ENCODE results near the gene OR2V1.
A peak's percentile ranks its signal among the peaks of the same experiment; 100 is the strongest.
"Not testable (repeated sequence)": the region's sequence is repeated elsewhere in the genome, so short reads cannot be mapped to it uniquely, and the experiment has no call there.

The OR2V1 gene

DNA sequence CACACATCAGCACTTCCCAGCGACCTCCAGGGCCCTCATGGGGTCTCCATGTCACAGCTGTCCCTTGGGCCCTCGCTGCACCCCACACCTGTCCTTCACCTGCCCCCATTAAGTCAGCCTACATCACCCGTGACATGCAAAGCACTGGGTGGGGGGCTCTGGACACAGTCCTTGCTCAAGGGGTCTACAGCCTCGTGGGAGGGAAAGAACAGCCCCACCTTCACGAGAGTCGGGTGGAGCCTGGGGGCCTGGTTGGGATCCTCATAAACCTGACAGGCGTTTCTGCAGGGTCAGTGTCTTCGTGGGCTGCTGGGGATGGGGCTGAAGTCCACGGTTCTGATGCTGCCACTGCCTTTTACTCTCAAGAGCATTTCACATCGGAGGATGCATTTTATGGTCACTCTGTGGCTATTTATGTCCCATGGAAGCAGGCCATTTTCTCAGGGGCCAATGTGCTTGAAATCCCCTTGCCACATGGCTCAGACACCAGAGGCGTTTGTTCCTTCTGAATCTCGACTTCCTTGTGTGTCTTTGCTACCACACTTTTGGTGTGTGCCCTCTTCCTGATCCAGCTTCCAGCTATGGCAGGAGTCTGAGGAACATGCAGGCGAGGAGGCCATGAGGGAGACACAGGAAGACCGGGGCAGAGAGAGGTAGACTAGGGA is at the start of gene OR2V1:
OR2V1 (minus strand) TSS at position 338 of the 665 bp plus-strand sequence. CDS start 5,865 bp downstream, outside the sequence.
- peak within 1 kb of the TSS; percentile 18 for H3K27ac Mint-ChIP-seq
- H3K36me3 Mint-ChIP-seq (ENCODE audit: low read depth), result no peaks in the 10 kb centered on the region
- H3K27me3 Mint-ChIP-seq (ENCODE audit: low read depth, poor library complexity), result peaks cover 35% of the 10 kb centered on the region
- no peak for TF ChIP-seq CTCF (IDR thresholded peaks at IDR 0.05)
- no peak for DNase-seq
- peaks cover 19% of the 10 kb centered on the region for H3K9me3 Mint-ChIP-seq
- H3K4me1 Mint-ChIP-seq, result peaks cover 22% of the 10 kb centered on the region
- H3K4me3 Mint-ChIP-seq, result no peak within 1 kb of the TSS

DNA sequence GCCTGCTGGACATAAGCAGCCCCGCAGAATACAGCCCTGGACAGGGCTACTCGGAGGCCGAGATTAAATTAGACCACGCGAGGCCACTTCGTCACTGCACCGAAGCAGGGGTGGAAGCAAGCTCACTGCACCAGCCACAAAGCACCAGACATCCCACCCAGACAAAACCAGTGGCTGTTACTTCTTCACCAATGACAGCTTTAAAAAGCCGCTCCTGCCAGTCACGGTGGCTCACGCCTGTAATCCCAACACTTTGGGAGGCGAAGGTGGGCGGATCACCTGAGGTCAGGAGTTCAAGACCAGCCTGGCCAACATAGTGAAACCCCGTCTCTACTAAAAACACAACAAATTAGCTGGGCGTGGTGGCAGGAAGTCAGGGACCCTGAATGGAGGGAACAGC is 46.6 kb upstream of the OR2V1 start:
- DNase-seq; H3K4me3 Mint-ChIP-seq; H3K36me3 Mint-ChIP-seq (ENCODE audit: low read depth); H3K27ac Mint-ChIP-seq; H3K9me3 Mint-ChIP-seq: not testable (repeated sequence)
- peaks cover 67% of the 10 kb centered on the region for H3K27me3 Mint-ChIP-seq (ENCODE audit: low read depth, poor library complexity)
- peaks cover 24% of the 10 kb centered on the region for H3K4me1 Mint-ChIP-seq

DNA sequence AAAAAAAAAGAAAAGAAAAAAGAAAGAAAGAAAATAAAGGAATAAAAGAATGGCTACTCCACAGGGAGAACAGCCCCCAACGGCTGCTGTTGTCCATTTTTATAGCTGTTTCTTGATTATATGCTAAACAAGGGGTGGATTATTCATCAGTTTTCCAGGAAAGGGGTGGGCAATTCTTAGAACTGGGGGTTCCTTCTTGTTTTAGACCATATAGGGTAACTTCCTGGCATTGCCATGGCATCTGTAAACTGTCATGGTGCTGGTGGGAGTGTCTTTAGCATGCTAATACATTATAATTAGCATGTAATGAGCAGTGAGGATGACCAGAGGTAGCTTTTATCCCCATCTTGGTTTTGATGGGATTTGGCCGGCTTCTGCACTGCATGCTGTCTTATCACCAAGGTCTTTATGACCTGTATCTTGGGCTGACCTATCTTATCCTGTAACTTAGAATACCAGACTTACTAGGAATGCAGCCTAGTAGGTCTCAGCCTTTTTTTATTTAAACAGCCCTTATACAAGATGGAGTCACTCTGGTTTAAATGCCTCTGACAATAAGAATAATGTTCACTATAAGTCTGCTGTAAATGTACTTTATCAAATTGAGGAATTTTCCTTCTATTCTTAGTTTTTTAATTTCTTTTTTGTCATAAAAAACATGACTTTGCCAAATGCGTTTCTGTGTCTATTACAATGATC is 45.4 kb upstream of the OR2V1 start:
- DNase-seq, result no peak
- TF ChIP-seq CTCF (IDR thresholded peaks at IDR 0.05), result no peak

GRCh38 chr5:181173420-181174342 is 42.7 kb upstream of the OR2V1 start:
- peak; percentile 49 for DNase-seq
- H3K27ac Mint-ChIP-seq, result no peak overlapping the region
- H3K27me3 Mint-ChIP-seq (ENCODE audit: low read depth, poor library complexity), result peaks cover 89% of the 10 kb centered on the region
- no peaks in the 10 kb centered on the region for H3K9me3 Mint-ChIP-seq
- H3K36me3 Mint-ChIP-seq (ENCODE audit: low read depth), result no peaks in the 10 kb centered on the region
- peak overlapping the region; percentile 67 for H3K4me3 Mint-ChIP-seq
- no peak for TF ChIP-seq CTCF (IDR thresholded peaks at IDR 0.05)
- H3K4me1 Mint-ChIP-seq, result peaks cover 27% of the 10 kb centered on the region

More for the DNA sequence above, 45.4 kb upstream of the OR2V1 start:
- no peak overlapping the region for H3K4me3 Mint-ChIP-seq
- no peaks in the 10 kb centered on the region for H3K36me3 Mint-ChIP-seq (ENCODE audit: low read depth)
- H3K27me3 Mint-ChIP-seq (ENCODE audit: low read depth, poor library complexity), result peaks cover 71% of the 10 kb centered on the region
- no peaks in the 10 kb centered on the region for H3K9me3 Mint-ChIP-seq
- peaks cover 16% of the 10 kb centered on the region for H3K4me1 Mint-ChIP-seq
- no peak overlapping the region for H3K27ac Mint-ChIP-seq

DNA sequence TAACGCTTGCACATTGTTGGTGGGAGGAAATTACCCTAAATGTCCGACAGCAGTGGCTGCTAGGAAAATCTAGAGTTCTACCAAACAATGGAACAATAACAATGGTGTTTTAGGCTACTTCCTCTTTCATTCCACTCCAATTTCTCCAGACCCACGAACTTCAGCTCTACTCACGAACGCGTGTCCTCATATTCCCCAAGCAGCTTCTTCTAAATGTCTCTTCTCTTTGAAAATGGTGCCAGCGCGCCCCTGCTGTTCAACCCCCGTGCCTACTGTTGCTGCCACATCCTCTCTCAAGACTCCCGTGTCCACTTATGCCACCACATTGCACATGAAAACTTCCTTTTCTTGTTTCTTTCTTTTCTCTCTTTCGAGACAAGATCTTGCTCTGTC is 42.1 kb upstream of the OR2V1 start:
- Mint-ChIP-seq H3K27me3 (ENCODE audit: low read depth, poor library complexity) (peaks cover 95% of the 10 kb centered on the region), H3K4me1 (peaks cover 34% of the 10 kb centered on the region), H3K36me3 (ENCODE audit: low read depth) (no peaks in the 10 kb centered on the region), H3K9me3 (no peaks in the 10 kb centered on the region), H3K4me3 (peak overlapping the region; percentile 67), H3K27ac (no peak overlapping the region)
- DNase-seq, result no peak
- TF ChIP-seq CTCF (IDR thresholded peaks at IDR 0.05), result no peak

DNA sequence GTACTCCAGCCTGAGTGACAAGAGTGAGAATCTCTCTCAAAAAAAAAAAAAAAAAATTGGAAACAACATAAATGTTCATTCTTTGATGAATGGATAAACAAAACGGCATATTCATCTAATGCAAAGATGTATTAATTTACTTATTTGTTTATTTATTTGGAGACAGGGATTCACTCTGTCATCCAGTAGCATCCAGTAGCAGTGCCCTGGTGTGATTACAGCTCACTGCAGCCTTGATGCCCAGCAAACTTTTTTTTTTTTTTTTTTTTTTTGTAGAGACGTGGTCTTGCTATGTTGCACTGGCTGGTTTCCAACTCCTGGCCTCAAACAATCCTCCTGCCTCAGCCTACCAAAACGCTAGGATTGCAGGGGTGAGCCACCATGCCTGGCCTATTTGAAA is 40.8 kb upstream of the OR2V1 start:
- H3K4me1 Mint-ChIP-seq, result peaks cover 36% of the 10 kb centered on the region
- no peak for TF ChIP-seq CTCF (IDR thresholded peaks at IDR 0.05)
- H3K9me3 Mint-ChIP-seq, result no peaks in the 10 kb centered on the region
- no peaks in the 10 kb centered on the region for H3K36me3 Mint-ChIP-seq (ENCODE audit: low read depth)
- H3K27ac Mint-ChIP-seq, result no peak overlapping the region
- no peak for DNase-seq
- H3K27me3 Mint-ChIP-seq (ENCODE audit: low read depth, poor library complexity), result peaks cover 100% of the 10 kb centered on the region
- H3K4me3 Mint-ChIP-seq, result no peak overlapping the region
